HL-60 (cell line): Measurements from ENCODE around the gene ITPRIP.

Source experiments
- DNase-seq, 2 experiments: peaks; one replicate each; pipeline ENCODE4 v3.0.0-alpha.2; 2010 to 2020; ENCODE audit warnings: low read depth in 1 of 2, low spot score in 1 of 2
- H3K27ac ChIP-seq: fragments of 250-450 bp; sonication (Bioruptor Pico); replicated peaks from 2 replicates; pipeline ENCODE4 v1.5.1; 2020; ENCODE audit warnings: mild to moderate bottlenecking, moderate library complexity
- H3K27me3 ChIP-seq: fragments of 250-450 bp; sonication (Bioruptor Pico); 2 replicates; pipeline ENCODE4 v1.5.1; 2021; ENCODE audit warnings: mild to moderate bottlenecking, moderate library complexity; ENCODE audit not compliant: insufficient read depth, poor library complexity, severe bottlenecking
- H3K4me3 ChIP-seq: replicated peaks from 2 replicates; pipeline ENCODE4 v1.5.1; 2011; ENCODE audit warnings: mild to moderate bottlenecking, control low read depth, low read length; ENCODE audit not compliant: insufficient read depth
- CTCF ChIP-seq: IDR thresholded peaks from one replicate; pipeline ENCODE4 v1.5.1; 2011; ENCODE audit warnings: low read length, control low read depth, inconsistent platforms; ENCODE audit not compliant: insufficient read depth
- GABPA ChIP-seq: IDR thresholded peaks from 2 replicates; pipeline ENCODE4 v1.6.1; 2012; ENCODE audit warnings: low read depth
- POLR2AphosphoS5 ChIP-seq: IDR thresholded peaks from 2 replicates; pipeline ENCODE4 v1.6.1; 2012; ENCODE audit warnings: low read depth
- SPI1 ChIP-seq: IDR thresholded peaks from 2 replicates; pipeline ENCODE4 v1.6.1; 2012; ENCODE audit warnings: low read depth, mild to moderate bottlenecking, borderline replicate concordance
- TF ChIP-seq, protein P1 (sequence below): IDR thresholded peaks from 2 replicates; pipeline ENCODE4 v1.6.1; 2012; ENCODE audit warnings: low read depth; ENCODE audit not compliant: insufficient replicate concordance

The ITPRIP gene

DNA sequence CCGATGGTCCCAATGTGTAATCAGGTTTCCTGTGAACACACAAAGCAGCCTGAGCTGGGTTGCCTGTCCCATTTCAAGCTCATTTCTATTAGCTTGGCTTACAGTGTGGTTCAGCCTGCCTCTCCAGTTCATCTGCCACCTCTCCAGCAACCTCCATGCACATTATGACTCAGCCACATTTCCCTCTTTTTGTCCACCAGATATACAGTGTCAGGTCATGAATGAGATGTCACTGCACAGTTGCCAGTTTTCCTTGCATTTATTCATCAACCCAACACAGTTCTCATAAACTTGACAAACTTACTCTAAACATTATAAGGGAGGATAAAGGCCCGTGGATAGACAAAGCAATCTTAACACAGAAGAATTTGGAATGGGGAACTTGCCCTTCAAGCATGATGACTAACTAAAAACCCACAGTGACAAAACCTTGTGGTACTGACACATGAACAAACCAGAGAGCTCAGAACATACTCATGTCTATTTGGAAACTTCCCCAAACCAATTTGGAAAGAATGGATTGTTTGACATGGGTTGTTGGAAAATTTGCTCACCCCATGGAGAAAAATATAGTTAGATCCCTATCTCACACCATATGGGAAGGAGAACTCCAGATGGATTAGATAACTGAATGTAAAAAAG is 12.9 kb upstream of the ITPRIP start:
- Histone ChIP-seq H3K27ac (peak overlapping the region; percentile 62), H3K27me3 (no peaks in the 10 kb centered on the region), H3K4me3 (no peak overlapping the region)
- TF ChIP-seq, protein P1, sequence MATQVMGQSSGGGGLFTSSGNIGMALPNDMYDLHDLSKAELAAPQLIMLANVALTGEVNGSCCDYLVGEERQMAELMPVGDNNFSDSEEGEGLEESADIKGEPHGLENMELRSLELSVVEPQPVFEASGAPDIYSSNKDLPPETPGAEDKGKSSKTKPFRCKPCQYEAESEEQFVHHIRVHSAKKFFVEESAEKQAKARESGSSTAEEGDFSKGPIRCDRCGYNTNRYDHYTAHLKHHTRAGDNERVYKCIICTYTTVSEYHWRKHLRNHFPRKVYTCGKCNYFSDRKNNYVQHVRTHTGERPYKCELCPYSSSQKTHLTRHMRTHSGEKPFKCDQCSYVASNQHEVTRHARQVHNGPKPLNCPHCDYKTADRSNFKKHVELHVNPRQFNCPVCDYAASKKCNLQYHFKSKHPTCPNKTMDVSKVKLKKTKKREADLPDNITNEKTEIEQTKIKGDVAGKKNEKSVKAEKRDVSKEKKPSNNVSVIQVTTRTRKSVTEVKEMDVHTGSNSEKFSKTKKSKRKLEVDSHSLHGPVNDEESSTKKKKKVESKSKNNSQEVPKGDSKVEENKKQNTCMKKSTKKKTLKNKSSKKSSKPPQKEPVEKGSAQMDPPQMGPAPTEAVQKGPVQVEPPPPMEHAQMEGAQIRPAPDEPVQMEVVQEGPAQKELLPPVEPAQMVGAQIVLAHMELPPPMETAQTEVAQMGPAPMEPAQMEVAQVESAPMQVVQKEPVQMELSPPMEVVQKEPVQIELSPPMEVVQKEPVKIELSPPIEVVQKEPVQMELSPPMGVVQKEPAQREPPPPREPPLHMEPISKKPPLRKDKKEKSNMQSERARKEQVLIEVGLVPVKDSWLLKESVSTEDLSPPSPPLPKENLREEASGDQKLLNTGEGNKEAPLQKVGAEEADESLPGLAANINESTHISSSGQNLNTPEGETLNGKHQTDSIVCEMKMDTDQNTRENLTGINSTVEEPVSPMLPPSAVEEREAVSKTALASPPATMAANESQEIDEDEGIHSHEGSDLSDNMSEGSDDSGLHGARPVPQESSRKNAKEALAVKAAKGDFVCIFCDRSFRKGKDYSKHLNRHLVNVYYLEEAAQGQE, result no peak
- TF ChIP-seq CTCF, result no peak
- TF ChIP-seq SPI1, result no peak
- no peak for TF ChIP-seq GABPA
- no peak for TF ChIP-seq POLR2AphosphoS5
- peak; percentile 64 to 81 for DNase-seq

DNA sequence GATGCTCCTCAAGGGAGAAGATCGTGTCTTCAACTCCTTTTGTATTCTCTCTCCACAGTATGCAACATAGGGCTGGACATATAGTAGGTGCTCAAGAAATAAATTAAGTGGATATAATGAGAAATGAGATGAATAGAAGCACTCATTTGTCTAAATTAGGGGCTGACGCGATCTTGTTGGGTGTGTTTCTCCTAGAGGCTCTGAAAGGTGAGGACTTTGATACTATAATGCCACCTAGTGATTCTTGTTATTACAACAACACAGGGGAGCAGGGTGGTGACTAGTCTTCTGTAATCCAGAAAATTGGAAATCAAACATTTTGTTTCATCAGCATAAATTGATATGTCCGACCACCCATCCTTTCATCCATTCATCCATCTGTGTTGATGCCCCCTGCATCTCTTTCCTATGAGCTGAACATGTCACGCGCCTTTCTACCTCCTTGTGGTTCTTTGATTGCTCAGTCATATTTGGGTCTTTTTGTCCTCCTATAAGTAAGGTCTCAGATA is 11.9 kb upstream of the ITPRIP start:
- peak overlapping the region; percentile 62 for H3K27ac ChIP-seq
- peak in 1 of 2 experiments; percentile 47 for DNase-seq
- H3K4me3 ChIP-seq, result no peak overlapping the region

DNA sequence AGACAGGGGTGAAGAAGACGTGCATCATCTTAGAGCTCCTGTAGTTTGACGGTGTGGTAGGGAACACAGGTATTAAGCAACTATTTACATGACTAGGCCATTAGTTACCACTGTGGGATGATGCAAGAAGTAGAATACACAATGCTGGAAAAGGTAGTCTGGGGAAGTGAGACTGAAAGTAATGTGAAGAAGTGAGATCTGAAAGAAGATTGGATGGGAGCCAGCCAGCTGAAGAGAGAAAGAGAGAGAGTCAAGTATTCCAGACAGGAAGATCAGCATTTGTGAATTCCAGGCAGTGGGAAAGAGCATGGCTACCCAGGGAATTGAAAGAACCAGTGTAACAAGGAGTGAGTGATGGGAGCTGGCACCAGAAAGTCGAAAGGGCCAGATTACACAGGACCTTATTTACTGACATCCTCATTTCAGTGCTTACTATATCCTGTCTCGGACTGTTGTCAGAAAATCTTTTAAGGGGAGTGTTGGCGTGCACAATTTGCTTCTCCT is 11.4 kb upstream of the ITPRIP start:
- Histone ChIP-seq H3K4me3 (no peak overlapping the region), H3K27me3 (no peaks in the 10 kb centered on the region), H3K27ac (peak overlapping the region; percentile 62)
- peak; percentile 79 to 91 for DNase-seq
- TF ChIP-seq, protein P1, result no peak
- TF ChIP-seq POLR2AphosphoS5 (no peak), GABPA (no peak), SPI1 (peak; percentile 62; the same call in 1 of the 2 replicates)

More for the DNA sequence above, 11.9 kb upstream of the ITPRIP start:
- TF ChIP-seq GABPA (no peak), POLR2AphosphoS5 (no peak), CTCF (peak; percentile 26)
- H3K27me3 ChIP-seq, result no peaks in the 10 kb centered on the region

GRCh38 chr10:104348601-104349000 is 10.3 kb upstream of the ITPRIP start:
- TF ChIP-seq SPI1 (no peak), POLR2AphosphoS5 (no peak), CTCF (no peak), GABPA (no peak)
- TF ChIP-seq, protein P1, result no peak
- H3K27me3 ChIP-seq, result no peaks in the 10 kb centered on the region
- no peak overlapping the region for H3K27ac ChIP-seq
- H3K4me3 ChIP-seq, result no peak overlapping the region
- no peak for DNase-seq
